HFF-Myc (cell line): ENCODE results near the gene ZNF484.
"Not testable (repeated sequence)": the region's sequence is repeated elsewhere in the genome, so short reads cannot be mapped to it uniquely, and the experiment has no call there.

ENCODE experiments used
- DNase-seq: peaks from one replicate; pipeline ENCODE4 v3.0.0-alpha.2; 2011; ENCODE audit warnings: low read depth; ENCODE audit errors: extremely low read depth
- H3K4me3 ChIP-seq: replicated peaks from 2 replicates; pipeline ENCODE4 v1.5.1; 2011; ENCODE audit warnings: low read depth, mild to moderate bottlenecking, control low read depth, low read length
- CTCF ChIP-seq: IDR thresholded peaks from 2 replicates; pipeline ENCODE4 v1.5.1; 2012; ENCODE audit warnings: mild to moderate bottlenecking, low read depth, low read length, control low read depth; ENCODE audit errors: missing control alignments

The ZNF484 gene

DNA sequence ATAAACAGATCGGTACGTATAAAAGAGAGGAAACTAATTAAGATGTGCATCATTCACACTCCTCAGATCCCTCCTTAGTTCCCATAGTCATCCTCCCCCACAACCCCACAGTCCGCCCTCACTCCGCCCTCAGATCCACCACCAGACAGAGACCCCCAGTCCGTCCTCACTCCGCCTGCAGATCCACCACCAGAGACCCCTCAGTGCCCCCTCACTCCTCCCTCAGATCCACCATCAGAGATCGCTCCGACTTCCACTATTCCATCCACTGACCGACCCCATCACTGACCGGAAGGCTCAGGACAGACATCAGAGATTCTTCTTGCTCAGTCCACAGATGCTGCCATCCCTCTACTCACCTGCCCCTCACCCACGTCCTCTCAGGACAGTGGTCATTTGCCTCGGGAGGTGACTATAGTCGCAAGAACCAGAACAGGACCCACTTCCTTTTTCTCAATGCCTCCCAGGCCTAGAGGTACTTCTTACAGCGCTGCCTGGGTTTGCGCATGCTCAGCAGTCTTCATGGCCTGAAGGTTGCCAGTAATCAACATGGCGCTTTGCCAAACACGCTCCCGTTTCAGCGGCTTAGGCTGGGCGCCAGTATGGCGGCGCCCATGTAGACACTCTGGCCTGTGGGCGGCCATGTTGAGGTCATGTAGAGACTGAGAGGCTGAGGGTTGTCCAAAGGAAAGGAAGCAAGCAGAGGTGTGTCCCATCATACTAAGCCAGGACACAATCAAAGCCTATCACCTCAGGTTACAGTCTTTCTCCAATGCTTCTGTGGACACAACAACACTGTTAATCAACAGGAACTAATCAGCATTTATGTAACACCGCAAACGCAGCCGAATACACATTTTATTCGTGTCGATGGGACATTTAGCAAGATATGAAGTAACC is at the start of gene ZNF484:
ZNF484 (minus strand) TSS at position 508 of the 900 bp plus-strand sequence. CDS start 3,009 bp downstream, outside the sequence.
- DNase-seq: peak; percentile 96
- no peak for TF ChIP-seq CTCF
- peak within 1 kb of the TSS; percentile 62 for H3K4me3 ChIP-seq

- no peak for DNase-seq
- no peak for TF ChIP-seq CTCF
- H3K4me3 ChIP-seq: no peak overlapping the region
These were observed 42.6 kb upstream of the ZNF484 start for GRCh38 chr9:92920437-92920836.

DNA sequence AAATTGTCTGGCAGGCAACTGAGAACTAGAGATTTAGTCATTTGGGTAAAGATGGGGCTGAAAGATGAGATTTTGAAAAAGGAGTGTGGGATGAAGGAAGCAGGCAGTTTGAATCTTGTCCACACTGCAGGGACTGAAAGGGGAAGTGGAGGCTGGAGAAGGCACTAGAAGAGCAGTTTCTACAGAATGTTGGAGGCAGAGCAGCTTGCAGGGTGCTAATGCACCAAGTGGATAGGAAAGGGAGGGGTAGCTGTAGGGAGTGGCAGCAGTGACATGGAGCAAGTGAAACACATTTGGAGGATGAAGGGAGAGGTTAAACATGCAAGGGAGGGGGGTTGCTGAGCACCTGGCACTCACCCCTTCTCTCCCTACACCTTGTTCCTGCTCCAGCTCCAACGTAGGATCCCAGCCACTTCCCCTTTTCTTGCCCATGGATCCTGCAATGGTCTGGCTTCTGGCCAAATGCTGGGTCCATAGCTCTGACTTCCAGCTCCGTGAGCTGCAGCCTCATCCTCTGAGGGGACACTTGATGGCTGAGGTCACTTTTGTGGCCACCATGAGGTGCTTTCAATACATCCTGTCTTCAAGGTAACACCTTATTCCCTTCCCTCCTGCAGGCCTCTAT is 39.5 kb upstream of the ZNF484 start:
- no peak overlapping the region for H3K4me3 ChIP-seq
- TF ChIP-seq CTCF: no peak
- no peak for DNase-seq

DNA sequence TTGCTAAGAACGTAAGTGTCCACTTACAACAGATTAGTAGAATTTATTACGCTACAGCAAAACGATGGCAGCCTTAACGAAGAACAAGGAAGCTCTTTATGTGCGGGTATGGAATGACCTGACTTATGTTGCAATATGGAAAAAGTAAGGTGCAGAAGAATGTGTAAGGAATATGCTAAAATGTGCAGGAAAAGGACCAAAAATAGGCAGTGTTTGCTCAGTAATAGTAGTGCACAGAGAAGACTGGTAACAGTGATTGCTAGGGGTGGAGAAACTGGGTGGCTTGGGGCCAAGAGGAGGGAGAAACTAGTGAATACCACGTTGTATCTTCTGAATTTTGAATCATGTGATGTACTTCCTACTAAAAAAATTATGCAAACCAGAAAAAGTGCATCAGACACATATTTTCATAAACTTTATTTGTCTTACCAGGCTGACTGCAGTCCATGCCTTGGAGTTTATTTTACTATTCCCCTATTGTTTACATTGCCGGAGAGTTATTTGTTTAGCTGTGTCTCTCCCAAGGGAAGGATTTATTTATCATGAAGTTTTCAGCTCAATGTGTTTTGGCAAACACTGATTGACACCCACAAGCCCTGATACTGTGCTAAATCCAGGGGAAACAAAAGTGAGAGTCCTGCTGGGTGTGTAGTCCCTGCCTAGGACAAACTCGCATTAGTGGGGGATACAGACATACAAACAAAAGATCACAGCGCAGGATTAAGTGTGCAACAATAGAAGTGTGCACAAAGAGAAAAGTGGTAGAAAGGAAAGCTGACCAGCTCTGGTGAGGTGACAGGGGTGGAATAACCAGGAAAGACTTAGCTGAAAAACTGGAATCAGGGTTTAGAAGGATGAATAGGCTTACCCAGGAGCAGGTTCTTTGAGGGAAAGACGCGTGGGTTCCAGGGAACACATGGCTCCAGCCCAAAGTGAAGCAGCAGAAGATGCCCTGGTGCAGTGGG is 34.0 kb upstream of the ZNF484 start:
- H3K4me3 ChIP-seq: no peak overlapping the region
- no peak for TF ChIP-seq CTCF
- no peak for DNase-seq

GRCh38 chr9:92905137-92905536 is 27.3 kb upstream of the ZNF484 start:
- not testable (repeated sequence) for DNase-seq, H3K4me3 ChIP-seq

DNA sequence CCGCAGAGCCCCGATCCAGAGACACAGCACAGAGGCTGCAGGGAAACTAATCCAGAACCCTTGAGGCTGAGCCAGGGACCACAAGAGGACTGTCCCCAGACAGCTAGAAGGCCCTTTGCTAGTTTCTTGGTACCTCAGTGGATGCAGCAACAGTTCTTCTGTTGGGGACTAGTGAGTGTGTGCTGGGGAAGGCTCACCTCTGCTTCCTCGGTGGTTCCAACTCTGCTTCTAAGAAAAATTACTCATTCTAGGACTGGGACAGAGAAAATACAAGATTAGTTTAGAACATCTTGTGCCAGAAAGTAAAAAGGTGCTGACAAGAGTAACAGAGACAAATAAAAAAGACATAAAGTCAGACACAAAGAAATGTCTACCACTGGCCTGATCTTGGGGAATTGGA is 19.5 kb upstream of the ZNF484 start:
- no peak overlapping the region for H3K4me3 ChIP-seq
- no peak for DNase-seq
- TF ChIP-seq CTCF: no peak
